ENCODE results near the gene SPATS2L. TPM values are rescaled to one million over a fixed set of nuclear protein-coding genes. Genes with fewer than 3 reads are reported as not detected.

The SPATS2L gene, protein sequence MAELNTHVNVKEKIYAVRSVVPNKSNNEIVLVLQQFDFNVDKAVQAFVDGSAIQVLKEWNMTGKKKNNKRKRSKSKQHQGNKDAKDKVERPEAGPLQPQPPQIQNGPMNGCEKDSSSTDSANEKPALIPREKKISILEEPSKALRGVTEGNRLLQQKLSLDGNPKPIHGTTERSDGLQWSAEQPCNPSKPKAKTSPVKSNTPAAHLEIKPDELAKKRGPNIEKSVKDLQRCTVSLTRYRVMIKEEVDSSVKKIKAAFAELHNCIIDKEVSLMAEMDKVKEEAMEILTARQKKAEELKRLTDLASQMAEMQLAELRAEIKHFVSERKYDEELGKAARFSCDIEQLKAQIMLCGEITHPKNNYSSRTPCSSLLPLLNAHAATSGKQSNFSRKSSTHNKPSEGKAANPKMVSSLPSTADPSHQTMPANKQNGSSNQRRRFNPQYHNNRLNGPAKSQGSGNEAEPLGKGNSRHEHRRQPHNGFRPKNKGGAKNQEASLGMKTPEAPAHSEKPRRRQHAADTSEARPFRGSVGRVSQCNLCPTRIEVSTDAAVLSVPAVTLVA
- 145 and 158 TPM in 2 replicates for total RNA-seq (2014; rRNA removed; shearing (Covaris generic))
- 177 and 202 TPM in 2 replicates for polyA plus RNA-seq (2015; cell fraction: cytosol; rRNA removed)
- 94.7 and 110 TPM in 2 replicates for polyA plus RNA-seq (2015; cell fraction: nucleus; rRNA removed)

DNA sequence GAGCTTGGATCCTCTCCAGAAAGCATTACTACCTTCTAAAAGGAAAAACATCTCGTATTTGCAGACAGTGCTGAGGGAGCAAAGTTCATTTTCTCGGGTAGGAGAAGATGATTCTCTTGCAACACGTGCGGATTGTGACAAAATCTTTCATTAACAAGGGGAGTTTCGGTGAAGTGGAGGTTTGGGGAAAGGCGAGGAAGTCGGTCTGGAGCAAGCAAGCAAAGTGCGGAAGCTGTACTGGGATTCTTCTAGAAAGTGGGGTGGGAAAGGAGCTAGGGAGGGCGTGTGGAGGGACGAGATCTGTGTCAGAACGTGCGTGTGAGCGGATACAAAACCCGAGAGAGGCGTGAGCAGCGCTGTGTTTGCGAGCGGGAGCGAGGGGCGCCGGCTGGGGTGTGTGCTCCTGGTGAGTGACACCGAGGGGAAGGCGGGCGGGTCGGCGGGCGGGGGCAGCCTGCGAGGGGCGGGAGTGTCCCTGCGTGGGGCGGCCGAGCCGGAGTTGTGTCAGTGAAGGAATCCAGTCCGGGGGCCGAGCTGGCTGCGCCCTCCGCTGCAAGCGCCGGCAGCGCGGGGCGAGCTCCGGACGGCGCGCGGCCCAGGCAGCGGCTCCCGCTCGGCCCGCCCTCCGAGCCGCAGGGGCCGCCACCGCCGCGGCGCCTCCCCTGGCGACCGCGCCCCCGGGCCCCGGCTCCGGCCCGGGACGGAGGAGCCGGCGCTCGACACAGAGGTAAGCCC lies at the start of gene SPATS2L:
Gene SPATS2L (plus strand): TSS at position 498 of the 735 bp plus-strand sequence. CDS start 82,552 bp downstream, outside the sequence.
- peak; percentile 79 for DNase-seq (ENCODE audit: low read depth)

- DNase-seq (ENCODE audit: low read depth): no peak
Observed at GRCh38 chr2:200257570-200257969, 48.9 kb upstream of the SPATS2L start.

DNA sequence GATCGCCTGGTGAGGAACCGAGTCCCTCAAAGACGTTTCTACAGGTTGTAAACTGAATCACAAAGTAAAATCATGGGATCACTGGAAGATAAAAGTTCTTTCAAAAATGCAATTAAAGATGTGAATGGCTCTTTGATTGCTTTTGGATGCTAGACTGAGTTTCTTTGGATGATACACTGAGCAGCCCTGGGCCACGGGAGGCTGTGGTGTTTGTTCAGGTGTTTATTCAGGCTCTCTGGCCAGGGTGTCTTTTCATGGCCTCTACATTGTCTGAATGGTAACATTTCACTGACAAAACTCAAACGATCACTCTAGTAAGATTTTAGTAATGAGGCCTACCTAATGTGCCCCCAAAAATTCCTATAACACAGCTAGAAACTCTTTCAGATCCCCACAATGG lies 48.4 kb upstream of the SPATS2L start:
- DNase-seq (ENCODE audit: low read depth): no peak

DNA sequence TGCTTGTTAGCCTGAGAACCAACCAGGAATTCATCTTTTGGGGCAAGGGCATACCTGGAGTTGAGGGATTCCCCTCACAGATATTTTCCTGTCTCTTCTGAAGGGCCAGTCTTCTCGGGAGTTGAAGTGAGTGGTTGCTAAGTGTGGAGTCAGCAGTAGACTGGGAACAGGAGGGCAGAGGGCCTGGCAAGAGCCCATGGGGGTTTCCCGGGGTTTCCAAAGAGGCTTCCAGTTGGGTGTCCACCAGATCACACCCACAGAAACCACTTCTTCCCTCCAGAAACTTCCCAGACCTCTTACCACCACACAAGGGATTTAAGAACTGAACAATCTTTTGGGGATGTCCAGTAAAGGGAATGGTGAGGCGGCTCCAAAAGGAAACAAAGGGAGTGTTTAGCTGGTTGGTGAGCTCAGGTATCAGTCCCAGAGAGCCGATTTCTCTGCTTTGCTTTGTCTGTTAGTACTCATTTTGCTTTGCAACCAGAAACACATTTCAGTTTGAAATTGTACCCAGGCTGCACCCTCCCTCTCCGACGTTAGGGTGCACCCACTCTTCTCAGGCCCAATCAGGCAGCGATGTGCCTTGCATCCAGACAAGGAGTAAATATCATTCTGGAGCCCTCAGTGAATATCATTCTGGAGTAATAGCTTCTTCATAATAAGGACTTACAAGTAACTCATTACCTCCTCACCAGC lies 47.5 kb upstream of the SPATS2L start:
- DNase-seq (ENCODE audit: low read depth): no peak

GRCh38 chr2:200259577-200259957 lies 46.9 kb upstream of the SPATS2L start:
- no peak for DNase-seq (ENCODE audit: low read depth)

DNA sequence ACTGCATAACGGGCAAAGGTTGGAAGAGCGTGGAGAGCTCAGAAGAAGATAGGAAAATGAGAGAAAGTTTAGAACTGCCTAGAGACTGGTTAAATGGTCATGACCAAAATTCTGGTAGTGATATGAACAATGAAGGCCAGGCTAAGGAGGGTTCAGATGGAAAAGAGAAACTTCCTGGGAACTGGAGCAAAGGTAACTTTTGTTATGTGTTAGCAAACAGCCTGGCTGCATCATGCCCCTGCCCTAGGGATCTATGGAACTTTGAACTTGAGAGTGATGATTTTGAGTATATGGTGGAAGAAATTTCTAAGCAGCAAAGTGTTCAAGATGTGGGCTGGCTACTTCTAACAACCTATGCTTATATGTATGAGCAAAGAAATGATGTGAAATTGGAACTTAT lies 44.4 kb upstream of the SPATS2L start:
- no peak for DNase-seq (ENCODE audit: low read depth)

DNA sequence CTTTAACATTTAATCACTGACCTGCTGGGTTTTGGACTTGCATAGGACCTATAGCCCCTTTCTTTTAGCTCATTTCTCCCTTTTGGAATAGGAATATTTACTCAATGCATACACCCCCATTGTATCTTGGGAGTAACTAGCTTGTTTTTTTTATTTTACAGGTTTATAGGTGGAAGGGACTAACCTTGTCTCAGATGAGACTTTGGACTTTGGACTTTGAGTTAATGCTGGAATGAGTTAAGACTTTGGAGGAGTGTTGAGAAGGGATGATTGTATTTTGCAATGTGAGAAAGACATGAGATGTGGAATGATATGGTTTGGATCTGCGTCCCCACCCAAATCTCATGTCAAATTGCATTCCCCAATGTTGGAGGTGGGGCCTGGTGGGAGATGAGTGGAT lies 43.2 kb upstream of the SPATS2L start:
- no peak for DNase-seq (ENCODE audit: low read depth)

DNA sequence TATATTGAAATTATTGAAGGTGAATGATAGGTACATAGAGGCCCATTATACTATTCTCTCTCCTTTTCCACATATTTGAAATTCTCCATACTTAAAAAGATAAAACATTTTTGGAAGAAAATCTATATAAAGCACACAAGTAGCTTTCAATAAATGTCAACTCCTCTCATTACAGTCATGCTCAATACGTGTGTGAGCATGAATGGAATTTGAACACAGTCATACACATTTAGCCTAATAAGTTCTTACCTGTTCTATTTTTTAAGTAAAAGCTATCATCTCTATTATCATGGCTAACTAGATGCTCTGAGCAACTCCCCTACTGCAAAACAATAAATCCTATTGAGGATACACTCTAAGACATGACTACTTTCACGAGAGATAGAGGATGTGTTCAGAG lies 41.9 kb upstream of the SPATS2L start:
- DNase-seq (ENCODE audit: low read depth): no peak

DNA sequence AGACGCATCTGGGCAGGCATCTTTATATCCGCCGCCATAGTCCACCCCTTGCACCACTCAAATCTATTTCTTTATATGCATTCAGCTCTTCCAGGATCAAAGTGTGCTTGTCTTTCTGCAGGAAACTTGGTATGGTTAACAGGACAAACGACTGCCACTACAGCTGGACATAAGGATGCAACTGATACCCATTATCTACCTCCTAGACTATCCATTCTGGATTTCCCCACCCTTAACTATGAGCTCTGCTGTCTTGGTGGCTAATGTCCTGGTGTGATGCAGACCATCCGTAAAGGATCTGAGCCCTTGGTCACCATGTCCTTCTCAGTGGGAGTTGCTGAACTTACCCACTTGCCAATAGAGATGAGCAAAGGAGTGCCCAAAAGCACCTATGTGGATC lies 40.1 kb upstream of the SPATS2L start:
- DNase-seq (ENCODE audit: low read depth): no peak

DNA sequence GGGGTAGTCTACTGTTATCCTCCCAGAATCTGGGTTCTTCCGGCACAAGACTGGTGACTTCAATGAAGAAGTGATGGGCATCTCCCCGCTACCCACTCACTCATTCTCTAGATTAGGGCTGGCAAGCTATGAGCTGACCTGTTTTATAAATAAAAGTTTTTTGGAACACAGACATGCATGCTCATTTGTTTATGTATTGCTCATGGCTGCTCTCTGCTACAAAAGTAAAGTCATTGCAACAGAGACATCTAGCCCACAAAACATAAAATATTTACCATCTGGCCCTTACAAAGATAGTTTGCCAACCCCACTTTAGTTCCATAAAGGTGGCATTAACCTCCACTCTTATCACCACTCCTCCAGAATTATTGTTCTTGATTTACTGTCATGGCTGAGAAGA lies 39.1 kb upstream of the SPATS2L start:
- no peak for DNase-seq (ENCODE audit: low read depth)

DNA sequence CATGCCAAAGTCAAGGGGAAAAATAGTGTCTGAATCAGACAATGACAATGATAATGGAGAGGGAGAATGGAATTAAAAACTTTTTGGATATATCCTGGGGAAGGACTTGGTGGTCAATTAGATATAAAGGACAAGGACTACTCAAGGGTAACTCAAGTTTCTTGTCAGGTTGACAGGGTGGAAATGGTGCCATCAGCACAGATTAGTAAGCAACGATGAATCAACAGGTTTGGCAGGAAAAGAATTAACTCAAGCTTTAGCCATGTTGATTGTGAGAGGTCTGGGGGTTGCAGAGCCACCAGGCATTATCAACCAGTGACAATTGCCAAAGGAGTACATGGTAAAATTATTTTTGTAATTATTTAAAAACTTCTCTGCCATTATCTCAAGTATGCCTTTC lies 35.8 kb upstream of the SPATS2L start:
- peak; percentile 15 for DNase-seq (ENCODE audit: low read depth)

DNA sequence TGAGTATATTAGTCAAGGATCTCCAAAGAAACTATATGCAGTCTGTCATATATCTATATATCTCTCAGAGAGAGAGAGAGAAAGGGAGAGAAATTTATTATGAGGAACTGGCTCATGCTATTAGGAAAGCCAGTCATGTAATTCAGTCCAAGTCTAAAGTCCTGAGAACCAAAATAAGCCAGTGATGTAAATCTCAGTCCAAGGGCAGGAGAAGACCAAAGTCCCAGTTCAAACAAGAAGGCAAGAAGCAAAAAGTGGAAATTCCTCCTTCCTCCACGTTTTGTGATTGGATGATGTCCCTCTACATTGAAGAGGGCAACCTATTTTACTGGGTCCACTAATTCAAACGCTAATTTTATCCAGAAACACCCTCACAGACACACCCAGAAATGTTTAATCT lies 34.2 kb upstream of the SPATS2L start:
- DNase-seq (ENCODE audit: low read depth): no peak

- peak; percentile 44 for DNase-seq (ENCODE audit: low read depth)
Observed at GRCh38 chr2:200274116-200275075, 32.1 kb upstream of the SPATS2L start.

GRCh38 chr2:200275295-200276013 lies 31.0 kb upstream of the SPATS2L start:
- DNase-seq (ENCODE audit: low read depth): no peak

DNA sequence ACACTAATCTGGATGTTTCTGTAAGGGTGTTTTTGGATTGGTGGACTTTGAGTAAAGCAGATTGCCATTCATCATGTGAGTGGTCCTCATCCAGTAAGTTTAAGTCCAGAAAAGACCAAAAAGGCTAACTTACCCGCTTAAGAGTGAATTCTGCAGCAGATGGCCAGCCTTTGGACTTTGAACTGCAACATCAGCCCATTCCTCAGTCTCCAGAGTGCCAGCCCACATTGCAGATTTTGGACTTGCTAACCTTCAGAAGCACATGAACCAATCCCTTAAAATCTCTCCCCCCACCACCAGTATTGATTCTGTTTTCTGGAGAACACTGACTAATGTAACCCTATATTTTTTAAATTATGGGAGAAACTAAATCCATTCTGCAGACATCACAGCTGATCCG lies 30.0 kb upstream of the SPATS2L start:
- DNase-seq (ENCODE audit: low read depth): no peak

GRCh38 chr2:200278694-200279316 lies 27.7 kb upstream of the SPATS2L start:
- DNase-seq (ENCODE audit: low read depth): no peak

DNA sequence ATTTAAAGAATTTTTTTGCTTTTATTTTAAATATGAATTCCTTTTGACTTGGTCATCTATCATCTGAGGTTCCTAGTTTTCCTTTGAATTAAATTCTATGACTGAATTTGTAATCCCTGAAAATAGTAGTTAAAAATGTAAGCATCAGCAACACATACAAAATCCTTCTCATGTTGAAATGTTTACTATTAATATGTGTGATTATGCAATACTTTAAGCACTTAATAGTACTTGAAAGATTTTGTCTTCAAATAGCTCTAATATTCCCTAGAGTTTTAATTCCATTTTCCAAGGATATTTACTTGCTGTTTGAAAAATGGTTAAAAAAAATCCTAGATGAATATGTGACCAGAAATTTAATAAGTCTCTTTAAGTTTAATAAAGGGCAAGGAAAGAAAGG lies 26.6 kb upstream of the SPATS2L start:
- no peak for DNase-seq (ENCODE audit: low read depth)

GRCh38 chr2:200286578-200286977 lies 19.9 kb upstream of the SPATS2L start:
- no peak for DNase-seq (ENCODE audit: low read depth)

Data from HT1080 (cell line).